HG03442 (cell line): Measurements from ENCODE around the gene MFAP3.
A peak's percentile ranks its signal among the peaks of the same experiment; 100 is the strongest.
"Not testable (repeated sequence)": the region's sequence is repeated elsewhere in the genome, so short reads cannot be mapped to it uniquely, and the experiment has no call there.

ENCODE experiments used
- ATAC-seq: cut with Tn5 transposase; IDR thresholded peaks from one replicate; pipeline ENCODE4 v1.9.1; 2021; ENCODE audit warnings: mild to moderate bottlenecking, moderate library complexity; ENCODE audit not compliant: unreplicated experiment

The MFAP3 gene

GRCh38 chr5:154049636-154050035 is 10.9 kb downstream of the MFAP3 start:
- ATAC-seq = no peak

GRCh38 chr5:154053468-154053867 is 14.7 kb downstream of the MFAP3 start:
- no peak for ATAC-seq

DNA sequence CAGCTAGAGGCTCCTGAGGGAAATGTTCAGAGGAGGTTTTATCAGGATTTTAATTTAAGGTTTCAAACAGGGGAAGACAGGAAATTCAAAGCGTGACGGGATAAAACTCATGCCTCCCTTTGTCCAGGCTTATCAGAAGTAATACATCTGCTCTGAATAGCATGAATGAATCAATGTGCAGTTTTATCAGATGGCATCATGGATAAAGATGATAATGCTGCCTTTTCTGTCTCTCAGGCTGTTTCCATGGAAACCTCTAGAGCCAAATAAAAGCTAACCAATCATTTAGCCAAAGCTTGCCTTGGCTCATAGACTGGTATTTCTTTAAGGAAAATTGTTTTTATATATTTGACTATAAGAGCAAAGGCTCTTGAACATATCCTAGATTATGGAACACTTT is 16.4 kb downstream of the MFAP3 start:
- ATAC-seq = no peak

DNA sequence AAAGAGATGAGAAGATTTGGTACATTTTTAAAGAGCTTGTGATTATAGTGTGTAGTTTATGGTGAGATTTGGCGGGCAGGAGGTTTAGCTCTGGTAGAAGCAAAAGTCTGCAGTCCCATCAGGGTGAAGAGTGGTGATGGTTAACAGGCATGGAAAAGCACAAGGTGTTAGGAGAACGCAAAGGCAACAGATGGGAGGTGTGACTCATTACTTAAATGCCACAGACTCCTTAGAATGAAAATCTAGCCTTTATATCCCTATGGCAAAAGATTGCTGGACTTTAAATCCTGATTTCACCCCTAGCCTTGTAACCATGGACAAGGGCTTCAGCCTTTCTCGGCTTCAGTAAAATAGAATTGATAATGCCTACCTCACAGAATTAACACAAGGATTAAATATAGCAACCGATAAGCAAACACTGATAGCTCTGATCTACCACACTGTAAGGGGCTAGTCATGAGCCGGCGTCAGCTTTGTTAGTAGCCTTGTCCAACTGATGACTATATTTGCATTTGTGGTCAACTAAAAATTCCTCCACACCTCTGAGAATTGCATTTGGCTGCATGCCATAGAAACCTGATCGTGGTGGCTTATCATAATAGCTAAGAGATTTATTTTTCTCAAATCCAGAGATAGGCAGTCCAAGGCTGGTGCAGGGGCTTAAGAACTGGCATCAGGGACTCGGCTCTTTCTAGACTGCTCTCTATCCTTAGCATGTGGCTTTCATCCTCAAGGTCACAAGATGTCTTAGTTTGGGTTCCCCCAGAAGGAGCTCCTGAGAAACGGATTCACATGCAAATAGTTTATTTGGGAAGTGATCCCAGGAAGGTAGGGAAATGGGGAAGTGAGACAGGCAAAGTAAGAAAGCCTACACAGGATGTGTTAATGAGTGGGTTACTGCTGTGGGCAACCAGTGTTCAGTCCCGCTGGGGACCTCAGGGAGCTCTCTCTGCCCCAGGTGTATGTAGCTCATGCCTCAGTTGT is 19.6 kb downstream of the MFAP3 start:
- peak; percentile 64 for ATAC-seq

DNA sequence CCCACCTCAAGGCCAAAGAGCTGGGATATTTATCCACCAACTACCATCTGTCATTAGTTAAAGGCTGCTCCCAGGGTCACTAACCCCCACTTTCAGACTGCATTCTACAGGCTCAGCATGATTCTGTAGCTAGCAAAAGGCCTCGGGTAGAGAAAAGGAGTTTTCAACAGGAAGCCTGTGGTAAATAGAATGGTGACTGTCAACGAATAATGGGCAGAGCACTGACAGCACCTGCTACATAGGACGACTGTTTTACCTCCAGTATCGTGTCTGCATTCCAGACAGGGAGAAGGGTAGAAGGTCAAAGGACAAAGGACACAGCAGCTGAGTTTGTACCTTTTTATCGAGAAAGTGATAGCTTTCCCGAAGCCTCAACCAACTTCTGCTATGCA is 20.3 kb downstream of the MFAP3 start:
- peak; percentile 48 for ATAC-seq

DNA sequence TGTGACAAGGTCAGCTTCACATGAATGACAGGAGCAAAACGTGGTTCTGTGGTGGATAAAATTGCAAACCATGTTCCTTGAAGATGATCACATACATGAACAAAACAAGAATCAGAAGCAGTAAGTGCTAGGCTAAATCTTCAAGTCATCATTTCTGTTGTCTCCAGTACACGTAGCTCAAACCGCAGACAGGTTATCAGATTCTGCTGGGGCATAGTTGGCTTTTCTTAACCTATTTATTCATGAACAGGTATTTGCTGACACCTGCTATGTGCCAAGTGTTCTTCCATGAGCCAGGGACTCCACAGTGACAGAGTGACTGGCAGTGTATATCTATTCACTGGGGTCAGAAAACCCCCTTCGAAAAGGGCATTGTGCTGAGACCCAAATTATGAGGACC is 20.8 kb downstream of the MFAP3 start:
- no peak for ATAC-seq

- no peak for ATAC-seq
Measured at GRCh38 chr5:154060606-154061005, 21.8 kb downstream of the MFAP3 start.

- no peak for ATAC-seq
Measured at GRCh38 chr5:154063372-154063771, 24.6 kb downstream of the MFAP3 start.

GRCh38 chr5:154065971-154066370 is 27.2 kb downstream of the MFAP3 start:
- no peak for ATAC-seq

- not testable (repeated sequence) for ATAC-seq
Measured at GRCh38 chr5:154069854-154070253, 31.1 kb downstream of the MFAP3 start.

DNA sequence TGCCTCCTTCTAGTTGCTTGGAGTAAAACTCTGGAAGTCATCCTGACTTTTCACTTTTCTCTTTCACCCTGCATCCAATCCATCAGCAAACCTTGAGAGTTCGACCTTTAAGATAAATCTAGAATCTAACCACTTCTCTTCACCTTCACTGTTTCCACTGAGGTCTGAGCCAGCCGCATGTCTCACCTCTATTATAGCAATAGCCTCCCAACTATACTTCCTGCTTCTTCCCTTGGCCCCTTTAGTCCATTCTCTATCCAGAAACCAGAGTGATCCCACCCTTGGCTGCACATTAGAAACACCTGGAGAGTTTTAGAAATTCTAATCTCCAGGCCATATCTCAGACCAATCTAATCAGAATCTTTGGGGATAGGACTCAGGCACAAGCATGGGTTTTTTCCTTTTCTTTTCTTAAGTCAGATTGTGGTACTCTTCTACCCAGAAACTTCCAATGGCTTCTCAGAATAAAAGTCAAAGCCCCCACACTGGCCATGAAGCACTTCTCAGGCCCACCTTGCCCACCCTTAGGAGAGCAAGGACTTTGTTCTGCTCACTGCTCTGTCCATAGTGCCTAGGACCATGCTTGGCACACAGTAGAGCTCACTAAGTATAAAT is 33.1 kb downstream of the MFAP3 start:
- no peak for ATAC-seq

GRCh38 chr5:154072414-154073171 is 33.8 kb downstream of the MFAP3 start:
- ATAC-seq = peak; percentile 93

DNA sequence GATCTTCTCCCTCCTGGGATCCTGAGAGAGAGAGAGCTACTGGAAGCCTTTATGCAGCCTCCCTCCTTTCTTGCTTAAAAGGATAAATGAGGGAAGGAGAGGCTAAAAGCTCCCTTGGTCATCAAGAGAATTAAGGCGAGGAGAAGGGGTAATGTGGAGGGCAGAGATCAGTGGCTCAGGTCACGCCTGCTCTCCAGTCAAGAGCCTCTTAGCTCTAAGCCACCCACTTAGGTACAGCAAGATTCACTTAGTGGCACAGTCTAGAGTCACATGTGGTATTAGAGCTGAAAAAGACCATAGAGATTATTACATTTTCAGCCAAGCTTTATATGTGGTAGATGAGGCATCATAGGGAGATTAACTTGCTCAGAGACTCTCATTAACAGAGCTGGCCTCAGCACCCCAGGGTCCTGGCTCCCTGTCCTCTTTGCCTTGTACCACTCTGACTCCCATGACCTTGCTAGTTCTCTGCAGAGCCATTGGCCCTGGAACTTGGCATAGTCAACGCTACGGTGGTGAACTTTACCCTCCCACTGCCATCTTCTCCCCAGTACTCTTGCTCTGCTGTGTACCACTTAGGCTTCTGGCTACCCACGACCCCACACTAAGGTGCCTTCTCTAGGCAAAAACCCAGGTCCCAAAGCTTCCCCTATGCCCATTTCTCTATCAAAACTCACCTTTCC is 37.6 kb downstream of the MFAP3 start:
- no peak for ATAC-seq

GRCh38 chr5:154077696-154078095 is 38.9 kb downstream of the MFAP3 start:
- no peak for ATAC-seq

- ATAC-seq = no peak
Measured at GRCh38 chr5:154078272-154078671, 39.5 kb downstream of the MFAP3 start.

DNA sequence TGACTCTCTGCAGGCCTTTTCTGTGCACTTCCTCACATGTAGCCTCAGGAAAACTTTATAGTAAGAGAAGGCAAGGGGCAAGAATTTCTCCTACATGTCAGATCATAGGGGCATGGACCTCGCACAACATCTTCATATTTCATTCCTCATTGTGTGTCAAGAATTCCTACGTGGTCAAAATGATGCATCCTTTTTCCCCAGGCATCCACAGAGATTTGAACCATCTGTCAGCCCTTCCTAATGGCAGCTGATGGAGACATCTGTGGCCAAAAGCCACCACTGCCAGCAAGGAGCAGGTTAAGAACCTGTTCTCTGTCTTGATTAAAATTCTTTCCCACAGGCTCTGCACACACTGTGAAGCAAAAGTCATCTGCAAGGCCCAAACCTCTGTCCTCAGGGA is 42.5 kb downstream of the MFAP3 start:
- ATAC-seq = no peak

DNA sequence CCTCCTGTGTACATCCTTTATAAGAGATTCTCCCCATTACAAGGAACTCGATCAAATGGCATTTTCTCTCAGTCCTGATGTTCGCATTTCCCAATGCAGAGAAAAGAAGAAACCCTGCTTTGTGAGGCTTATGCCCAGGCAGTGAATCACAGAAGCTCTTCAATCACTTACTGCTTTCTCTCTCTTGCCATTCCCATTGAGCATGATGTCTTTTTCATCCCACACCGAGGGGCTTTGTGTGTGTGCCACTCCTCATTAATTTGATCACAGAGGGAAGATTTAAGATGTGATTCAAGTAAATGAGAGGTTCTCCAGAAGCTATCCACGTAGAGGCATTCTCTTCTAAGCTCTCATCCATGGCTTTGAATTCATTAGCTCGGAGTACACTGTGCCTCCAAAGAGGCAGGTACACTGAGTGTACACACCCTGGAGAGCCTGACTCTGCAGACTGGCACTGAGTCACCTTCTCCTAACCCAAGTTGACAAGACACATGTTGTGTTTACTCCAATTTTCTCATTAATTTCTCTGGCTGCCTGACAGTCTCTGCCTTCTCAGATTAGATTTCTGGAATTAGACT is 45.4 kb downstream of the MFAP3 start:
- no peak for ATAC-seq

GRCh38 chr5:154086146-154086545 is 47.4 kb downstream of the MFAP3 start:
- ATAC-seq = no peak

- no peak for ATAC-seq
Measured at GRCh38 chr5:154086641-154087040, 47.9 kb downstream of the MFAP3 start.

DNA sequence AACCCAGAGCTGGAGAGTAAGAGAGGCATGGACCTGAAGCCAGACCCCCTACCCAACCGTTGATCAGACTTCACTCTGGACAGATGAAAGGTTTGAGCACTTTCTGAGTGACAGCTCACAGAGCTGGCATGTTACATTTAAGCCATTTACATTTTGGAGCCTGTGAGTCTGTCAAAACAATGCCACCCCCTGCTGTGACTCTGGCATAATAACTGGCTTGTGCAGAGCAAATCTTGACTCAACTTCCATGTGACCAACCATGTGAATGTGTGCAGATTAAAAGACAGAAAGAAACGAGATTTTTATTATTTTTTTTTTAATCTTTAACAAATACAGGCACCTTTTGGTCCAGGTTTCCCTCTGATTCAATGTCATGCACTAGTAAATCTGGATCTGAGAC is 48.5 kb downstream of the MFAP3 start:
- ATAC-seq = no peak

GRCh38 chr5:154088801-154089200 is 50.0 kb downstream of the MFAP3 start:
- no peak for ATAC-seq
